Transverse colon (tissue), 4 donors: ENCODE data around the gene TTLL6. TPM values are rescaled to one million over a fixed set of nuclear protein-coding genes. Genes with fewer than 3 reads are reported as not detected.

ENCODE experiments used
- DNase-seq: peaks from one replicate; pipeline ENCODE4 v3.0.0-alpha.2; 2019
- H3K27ac ChIP-seq, 4 donors: fragments of 200-600 bp; sonication (generic); 2 replicates each; pipeline ENCODE4 v1.5.1; 2016 to 2018; ENCODE audit warnings: inconsistent platforms in 4 of 4
- H3K27me3 ChIP-seq: fragments of 200-600 bp; sonication (generic); 2 replicates; pipeline ENCODE4 v1.5.1; 2017; ENCODE audit warnings: inconsistent platforms
- H3K36me3 ChIP-seq, 4 donors: fragments of 200-600 bp; sonication (generic); 2 replicates each; pipeline ENCODE4 v1.5.1; 2017 to 2019; ENCODE audit warnings: inconsistent platforms in 4 of 4
- H3K4me1 ChIP-seq, 4 donors: fragments of 200-600 bp; sonication (generic); 2 replicates each; pipeline ENCODE4 v1.5.1; 2017 to 2020; ENCODE audit warnings: inconsistent platforms in 4 of 4
- H3K4me3 ChIP-seq, 4 donors: fragments of 200-600 bp; sonication (generic); 1 replicate in 1 of 4; 2 replicates in 3 of 4; pipeline versions ENCODE4 v1.5.1 to v1.6.1; 2017 to 2019; ENCODE audit warnings: inconsistent platforms in 4 of 4
- H3K9me3 ChIP-seq, 2 donors: fragments of 200-600 bp; sonication (generic); 2 replicates each; pipeline ENCODE4 v1.5.1; 2017 to 2019; ENCODE audit warnings: inconsistent platforms in 2 of 2
- CTCF ChIP-seq, 5 experiments: fragments of 200-600 bp in 3 of 5; fragments of 450-650 bp in 2 of 5; sonication (generic) in 3 of 5; IDR thresholded peaks; 1 replicate in 2 of 5; 2 replicates in 3 of 5; pipeline ENCODE4 v1.5.1; 2016 to 2017; ENCODE audit warnings: antibody characterized with exemption in 5 of 5, inconsistent platforms in 3 of 5, mild to moderate bottlenecking in 2 of 5, moderate library complexity in 1 of 5
- EP300 ChIP-seq: sonication (generic); formaldehyde crosslinking; IDR thresholded peaks from one replicate; pipeline ENCODE4 v1.6.1; 2017; ENCODE audit warnings: antibody characterized with exemption, low read depth
- POLR2A ChIP-seq: fragments of 450-650 bp; IDR thresholded peaks from one replicate; pipeline ENCODE4 v1.6.1; 2016; ENCODE audit warnings: antibody characterized with exemption, mild to moderate bottlenecking, moderate library complexity
- POLR2AphosphoS5 ChIP-seq, 3 donors: sonication (generic); formaldehyde crosslinking; IDR thresholded peaks; one replicate each; pipeline ENCODE4 v1.6.1; 2016; ENCODE audit warnings: antibody characterized with exemption in 3 of 3
- WGBS, 2 donors: methylation state at CpG; one replicate each; pipeline ENCODE4 v1.1.5; 2018; ENCODE audit warnings: low coverage in 1 of 2; 5-methylcytosine and 5-hydroxymethylcytosine counted together
- in situ Hi-C, 4 donors: fragments of 200-750 bp; cut with MboI; loops; one replicate each; pipeline versions ENCODE4 v1.15.0 to v1.15.1; 2017; ENCODE audit warnings: low sequenced_read_pairs in 3 of 4, low pct_ligation_motif_present in 1 of 4, low pct_unique_long_range_greater_than_20kb in 1 of 4
- intact Hi-C: fragments of 100-400 bp; cut with DNase I; formaldehyde crosslinking; loops from one replicate; pipeline ENCODE4 v1.15.1; 2023; ENCODE audit warnings: low total_unique reads
- total RNA-seq, 4 donors: library from RNA; depleted of rRNA; stranded (reverse); fragments of >200 nt; gene quantifications; one replicate each; pipeline ENCODE4 v1.1.0, GENCODE V29; 2016

TTLL6 gene
- total RNA-seq, 4 donors from 2014 or later: 4.9 to 24.9 (median 7.3) TPM

DNA sequence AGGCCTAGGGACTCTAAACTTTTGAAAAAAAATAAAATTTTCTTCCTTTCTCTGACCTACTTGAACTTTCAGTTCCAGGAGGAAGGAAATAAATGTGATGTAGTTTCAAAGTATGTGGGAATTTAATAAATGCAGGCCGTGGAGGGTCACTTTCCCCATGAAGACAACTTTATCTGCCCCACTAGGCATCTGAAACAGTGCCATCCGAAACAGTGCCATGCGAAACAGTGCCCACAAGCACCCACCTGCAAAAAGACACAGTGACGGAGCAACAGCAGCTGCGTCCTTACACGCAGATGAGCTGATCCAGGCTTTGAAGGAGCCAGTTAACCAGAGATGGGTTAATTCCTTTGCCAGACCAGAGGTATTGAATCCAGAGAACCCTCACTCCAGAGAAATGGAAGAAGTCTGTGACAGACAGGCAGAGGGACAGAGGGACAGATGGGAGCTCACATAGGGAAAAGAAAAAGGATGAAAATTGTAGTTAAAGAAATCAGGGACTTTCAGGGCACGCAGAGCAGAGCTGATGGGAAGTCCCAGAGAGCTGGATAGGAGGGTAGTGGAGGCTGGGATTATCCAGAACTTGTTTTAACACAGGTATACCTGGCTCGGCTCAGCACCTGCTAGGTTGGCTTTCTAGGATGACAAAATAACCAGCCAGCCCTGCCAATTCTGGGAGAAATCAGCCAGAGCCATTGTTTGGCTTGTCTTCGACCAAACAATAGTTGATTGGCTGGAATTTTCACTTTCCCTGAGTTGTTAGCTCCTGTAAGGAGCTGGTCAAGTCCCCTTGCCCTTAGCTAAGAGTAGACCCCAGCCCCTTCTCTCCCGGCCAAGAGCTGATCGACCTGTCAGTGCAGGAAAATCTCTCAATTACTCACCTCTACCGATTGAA is 71.4 kb downstream of the TTLL6 start:
- Histone ChIP-seq H3K27me3 (peaks cover 100% of the 10 kb centered on the region), H3K4me3 (no peak overlapping the region), H3K9me3 (no peaks in the 10 kb centered on the region), H3K4me1 (peaks cover 0 to 4% (median 2%) of the 10 kb centered on the region in 4 donors), H3K36me3 (no peaks in the 10 kb centered on the region), H3K27ac (no peak overlapping the region)
- in situ Hi-C loops (no loop called here), intact Hi-C loops (no loop called here)
- DNase-seq: no peak
- WGBS, 2 donors: 12 to 26% methylated on average over 8 to 12 of the region's 12 CpGs
- TF ChIP-seq POLR2AphosphoS5 (IDR thresholded peaks at IDR 0.05) (no peak), POLR2A (no peak), CTCF (IDR thresholded peaks at IDR 0.05) (no peak), EP300 (no peak)

DNA sequence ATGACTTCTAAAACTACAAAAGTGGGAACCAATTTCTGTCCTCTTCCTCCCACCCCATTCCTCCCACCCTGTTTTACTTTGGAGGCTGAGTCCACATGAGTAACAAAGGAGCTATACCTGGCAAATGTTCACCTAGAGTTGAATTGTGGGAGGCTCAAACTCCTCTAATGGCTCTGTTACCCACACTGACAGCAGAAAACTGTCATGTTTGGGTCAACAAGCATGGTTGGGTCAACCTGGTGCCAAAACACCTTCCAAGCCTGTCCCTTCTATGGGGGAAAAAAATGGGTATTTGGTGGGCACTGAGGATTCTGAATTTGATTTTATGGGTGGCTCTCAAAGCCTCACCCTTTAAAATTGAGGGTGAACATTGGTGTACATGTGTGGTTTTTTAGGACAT is 76.5 kb downstream of the TTLL6 start:
- no peaks in the 10 kb centered on the region for H3K36me3 ChIP-seq
- H3K4me3 ChIP-seq: no peak overlapping the region
- in situ Hi-C loops (no loop called here), intact Hi-C loops (no loop called here)
- no peaks in the 10 kb centered on the region for H3K9me3 ChIP-seq
- no peak overlapping the region for H3K27ac ChIP-seq
- peaks cover 100% of the 10 kb centered on the region for H3K27me3 ChIP-seq
- TF ChIP-seq POLR2AphosphoS5 (IDR thresholded peaks at IDR 0.05): no peak
- no peak for TF ChIP-seq EP300
- no peak for TF ChIP-seq CTCF (IDR thresholded peaks at IDR 0.05)
- no peak for TF ChIP-seq POLR2A
- no peak for DNase-seq
- peaks cover 0 to 7% (median 2%) of the 10 kb centered on the region in 4 donors for H3K4me1 ChIP-seq

DNA sequence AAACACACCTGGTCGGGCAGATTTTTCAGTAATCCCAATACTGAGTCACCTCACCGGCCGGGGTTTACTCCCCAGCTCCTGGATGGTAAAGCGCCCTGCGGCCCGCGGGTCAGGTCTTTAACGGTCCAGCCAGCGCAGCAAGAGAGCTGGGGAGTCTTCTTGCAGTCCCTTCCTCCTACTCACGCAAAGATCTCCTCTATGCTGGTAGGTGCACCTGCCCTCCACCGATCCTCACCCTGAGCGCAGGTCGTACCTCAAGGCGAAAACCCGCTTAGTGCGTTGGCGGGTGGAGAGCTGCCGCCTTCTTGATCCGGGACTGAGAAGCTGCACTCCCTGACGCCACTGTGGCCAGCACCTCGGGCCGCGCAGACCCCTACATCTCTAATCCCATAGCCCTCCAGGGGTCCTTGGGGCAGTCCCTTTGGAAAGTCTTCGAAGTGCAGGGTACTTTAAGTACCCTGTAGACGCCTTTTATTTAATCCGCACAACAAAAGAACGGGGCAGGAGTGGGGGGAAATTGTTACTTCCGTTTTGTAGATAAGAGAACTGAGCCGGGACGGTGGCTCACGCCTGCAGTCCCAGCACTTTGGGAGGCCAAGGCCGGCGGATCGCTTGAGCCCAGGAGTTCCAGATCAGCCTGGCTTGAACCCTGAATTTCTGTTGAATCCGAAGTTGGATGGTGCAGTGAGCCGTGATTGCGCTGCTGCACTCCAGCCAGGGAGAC is 78.1 kb downstream of the TTLL6 start:
- intact Hi-C loops: no loop called here
- no peak overlapping the region for H3K27ac ChIP-seq
- H3K4me1 ChIP-seq: peaks cover 0 to 7% (median 2%) of the 10 kb centered on the region in 4 donors
- H3K27me3 ChIP-seq: peaks cover 100% of the 10 kb centered on the region
- 12 to 18% methylated on average over 13 to 37 of the region's 37 CpGs for WGBS, 2 donors
- TF ChIP-seq CTCF (IDR thresholded peaks at IDR 0.05): no peak
- TF ChIP-seq POLR2A: no peak
- no peak for TF ChIP-seq POLR2AphosphoS5 (IDR thresholded peaks at IDR 0.05)
- TF ChIP-seq EP300: no peak
- H3K36me3 ChIP-seq: no peaks in the 10 kb centered on the region
- DNase-seq: no peak
- H3K9me3 ChIP-seq: no peaks in the 10 kb centered on the region
- in situ Hi-C loops: loop anchor here in 3 of 4 donors (10.0 kb wide), 2 partner anchors 46 to 56 kb away; no protein-coding TSS in a partner anchor
- no peak overlapping the region for H3K4me3 ChIP-seq

DNA sequence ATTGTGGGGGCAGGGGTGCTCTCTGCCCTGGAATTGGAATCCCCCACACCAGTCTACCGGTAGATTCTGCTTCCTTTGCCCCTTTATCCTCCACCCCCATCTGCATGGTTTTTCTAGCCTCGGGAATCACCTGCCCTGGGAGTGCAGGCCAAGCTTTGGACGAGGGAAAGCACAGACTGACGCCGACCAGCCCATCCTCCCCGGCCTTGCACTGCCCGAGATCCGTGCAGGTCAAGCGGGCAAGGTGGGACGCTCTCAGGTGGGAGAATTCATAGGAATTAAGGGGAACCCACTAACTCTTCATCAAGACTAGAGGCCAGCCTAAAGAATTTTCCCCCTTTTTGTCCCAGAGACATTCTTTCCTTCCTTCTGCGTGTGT is 78.6 kb downstream of the TTLL6 start:
- in situ Hi-C loops (loop anchor here in 3 of 4 donors (10.0 kb wide), 2 partner anchors 46 to 56 kb away; no protein-coding TSS in a partner anchor), intact Hi-C loops (no loop called here)
- no peaks in the 10 kb centered on the region for H3K36me3 ChIP-seq
- no peak for DNase-seq
- peaks cover 0 to 11% (median 3%) of the 10 kb centered on the region in 4 donors for H3K4me1 ChIP-seq
- no peak overlapping the region for H3K27ac ChIP-seq
- TF ChIP-seq POLR2AphosphoS5 (IDR thresholded peaks at IDR 0.05) (no peak), POLR2A (no peak), EP300 (no peak), CTCF (IDR thresholded peaks at IDR 0.05) (no peak)
- H3K9me3 ChIP-seq: no peaks in the 10 kb centered on the region
- H3K4me3 ChIP-seq: no peak overlapping the region
- peaks cover 100% of the 10 kb centered on the region for H3K27me3 ChIP-seq
- WGBS, 2 donors: 8 to 10% methylated on average over 8 to 11 of the region's 11 CpGs
